GM19467 (cell line): ENCODE measurements around the gene SELENOF.
A peak's percentile ranks its signal among the peaks of the same experiment; 100 is the strongest.

Experiments used
- ATAC-seq: cut with Tn5 transposase; IDR thresholded peaks from one replicate; pipeline ENCODE4 v1.9.1; 2021; ENCODE audit warnings: mild to moderate bottlenecking, moderate library complexity; ENCODE audit not compliant: unreplicated experiment

SELENOF gene

GRCh38 chr1:86913896-86914600, at the start of gene SELENOF:
TSS of gene SELENOF (minus strand) at chr1:86914126. CDS start at chr1:86914111, 15 bp downstream.
- ATAC-seq, result peak; percentile 74

DNA sequence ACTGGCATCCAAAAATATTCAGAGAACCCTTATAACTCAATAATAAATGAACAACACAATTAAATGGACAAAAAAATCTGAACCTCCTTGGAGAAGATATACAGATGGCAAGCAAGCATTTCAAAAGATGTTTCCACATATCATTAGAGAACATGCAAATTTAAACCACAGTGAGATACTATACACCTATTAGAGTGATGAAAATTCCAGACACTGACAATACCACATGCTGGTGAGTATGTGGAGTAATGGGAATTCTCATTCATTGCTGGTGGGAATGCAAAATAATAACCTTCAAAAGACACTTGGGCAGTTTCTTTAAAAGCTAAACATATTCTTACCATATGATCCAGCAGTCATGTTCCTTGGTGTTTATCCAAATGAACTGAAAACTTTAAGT, 46.6 kb upstream of the SELENOF start:
- ATAC-seq, result no peak

- ATAC-seq, result no peak
Measured at GRCh38 chr1:86957221-86957620, 43.3 kb upstream of the SELENOF start.

DNA sequence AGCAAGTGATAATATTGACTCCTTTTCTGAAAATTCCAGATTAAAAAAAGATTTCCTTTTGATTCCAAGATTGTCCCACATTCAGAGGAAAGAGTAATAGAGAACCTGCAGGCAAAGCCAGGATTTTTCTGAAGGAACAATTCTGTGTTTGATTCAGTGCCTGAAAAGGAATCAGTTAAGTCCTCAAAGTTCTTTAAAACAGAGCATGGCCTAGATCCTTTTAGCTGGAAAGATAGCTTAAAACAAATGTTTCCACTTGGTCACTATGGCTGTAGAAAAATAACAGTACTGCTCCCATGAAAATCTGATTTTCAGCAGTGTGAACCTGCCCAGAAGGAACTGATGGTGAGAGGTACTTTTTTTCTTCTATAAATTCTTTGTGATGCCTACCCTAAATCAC, 42.3 kb upstream of the SELENOF start:
- ATAC-seq, result no peak

GRCh38 chr1:86955678-86956077, 41.8 kb upstream of the SELENOF start:
- no peak for ATAC-seq

- ATAC-seq, result no peak
Measured at GRCh38 chr1:86953167-86953566, 39.2 kb upstream of the SELENOF start.

GRCh38 chr1:86951430-86951829, 37.5 kb upstream of the SELENOF start:
- ATAC-seq, result no peak

- ATAC-seq, result no peak
Measured at GRCh38 chr1:86950712-86951419, 36.9 kb upstream of the SELENOF start.

DNA sequence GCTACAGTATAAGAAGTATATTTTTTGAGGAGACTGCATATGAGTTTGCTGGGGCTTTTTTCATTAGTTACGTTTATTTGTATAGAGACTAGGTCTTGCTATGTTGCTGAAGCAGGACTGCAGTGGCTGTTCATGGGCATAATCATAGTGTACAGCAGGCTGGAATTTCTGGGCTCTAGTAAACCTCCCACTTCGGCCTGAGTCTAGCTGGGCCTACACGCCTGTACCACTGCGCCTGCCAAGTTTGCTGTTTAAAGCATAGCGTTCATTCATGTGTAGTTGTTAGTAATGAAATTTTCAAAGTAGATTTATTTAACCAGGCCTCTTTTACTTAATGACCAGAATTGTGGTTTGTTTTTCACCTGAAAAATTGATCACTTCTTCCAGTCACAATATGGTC, 34.3 kb upstream of the SELENOF start:
- ATAC-seq, result no peak

DNA sequence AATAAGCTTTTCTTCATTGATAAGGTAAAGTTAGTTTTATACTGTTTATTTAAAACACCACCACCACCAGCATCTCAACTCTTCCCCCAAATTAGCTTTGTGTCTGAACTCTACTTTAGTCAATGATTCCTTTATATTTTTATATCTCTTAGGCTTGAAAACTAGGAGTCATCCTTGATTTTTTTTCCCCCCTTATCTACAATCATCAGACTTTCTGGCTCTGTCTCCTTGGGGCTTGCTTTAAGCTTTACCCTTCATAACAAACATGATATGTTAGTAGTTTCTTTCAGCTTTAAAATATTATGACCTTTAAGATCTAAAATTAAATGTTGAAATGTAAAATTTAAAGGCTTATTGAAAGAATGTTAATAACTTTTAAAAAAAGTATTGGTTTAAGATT, 28.8 kb upstream of the SELENOF start:
- ATAC-seq, result no peak

DNA sequence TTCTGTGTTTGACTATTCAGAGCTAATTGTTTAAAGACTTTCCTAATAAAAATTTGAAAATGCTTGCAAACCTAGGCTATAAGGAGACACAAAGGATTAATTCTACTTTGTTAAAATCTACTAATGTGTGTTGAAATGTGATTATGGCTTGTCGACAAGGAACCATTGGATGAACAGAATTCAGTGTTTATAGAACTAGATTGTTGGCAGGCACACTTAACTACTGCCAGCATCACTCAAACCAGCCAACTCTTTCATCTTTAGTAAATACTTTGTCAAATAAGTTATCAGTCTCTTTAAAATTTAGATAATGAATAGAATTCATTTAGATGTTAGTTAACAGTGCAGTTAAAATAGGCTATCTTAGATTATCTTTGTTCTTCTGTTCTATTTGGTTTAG, 28.1 kb upstream of the SELENOF start:
- ATAC-seq, result no peak

- ATAC-seq, result no peak
Measured at GRCh38 chr1:86940599-86940998, 26.7 kb upstream of the SELENOF start.

GRCh38 chr1:86939406-86939805, 25.5 kb upstream of the SELENOF start:
- ATAC-seq, result no peak

DNA sequence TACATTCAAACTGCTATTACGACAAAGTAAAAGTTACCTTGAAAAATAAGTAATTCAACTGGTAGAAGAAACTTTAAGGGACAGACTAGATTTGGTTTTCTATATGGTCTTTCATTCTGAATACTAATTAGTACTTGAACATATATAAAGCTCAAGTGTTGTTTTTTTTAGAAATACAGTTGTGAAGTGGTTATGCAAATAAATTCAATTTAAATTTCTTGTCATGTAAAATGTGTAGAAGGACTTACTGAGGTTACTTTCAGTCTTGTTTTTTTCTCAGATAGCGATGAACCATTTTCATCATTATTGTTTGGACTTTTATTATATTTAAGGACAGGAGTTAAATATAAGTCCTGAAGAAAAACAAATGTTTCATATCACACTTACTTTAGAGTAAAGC, 24.9 kb upstream of the SELENOF start:
- ATAC-seq, result no peak

DNA sequence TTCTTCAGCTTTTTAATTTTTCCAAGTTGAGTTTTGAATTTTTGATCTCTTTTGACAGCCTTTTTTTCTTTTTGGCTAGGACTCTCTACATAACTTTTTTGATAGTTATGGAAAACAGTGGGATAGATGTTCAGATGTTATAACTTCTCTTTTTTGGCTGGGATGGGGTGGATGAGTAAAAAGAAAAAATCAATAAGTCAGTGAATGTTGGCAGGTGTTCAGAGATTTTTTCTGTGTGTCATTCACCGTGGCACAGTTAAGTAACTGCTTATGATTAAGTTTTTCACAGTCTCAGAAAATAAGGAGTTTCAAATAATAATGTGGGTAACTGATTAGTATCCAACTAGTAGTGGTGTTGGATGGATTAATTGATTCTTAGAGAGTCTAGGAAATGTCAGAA, 24.5 kb upstream of the SELENOF start:
- ATAC-seq, result no peak

DNA sequence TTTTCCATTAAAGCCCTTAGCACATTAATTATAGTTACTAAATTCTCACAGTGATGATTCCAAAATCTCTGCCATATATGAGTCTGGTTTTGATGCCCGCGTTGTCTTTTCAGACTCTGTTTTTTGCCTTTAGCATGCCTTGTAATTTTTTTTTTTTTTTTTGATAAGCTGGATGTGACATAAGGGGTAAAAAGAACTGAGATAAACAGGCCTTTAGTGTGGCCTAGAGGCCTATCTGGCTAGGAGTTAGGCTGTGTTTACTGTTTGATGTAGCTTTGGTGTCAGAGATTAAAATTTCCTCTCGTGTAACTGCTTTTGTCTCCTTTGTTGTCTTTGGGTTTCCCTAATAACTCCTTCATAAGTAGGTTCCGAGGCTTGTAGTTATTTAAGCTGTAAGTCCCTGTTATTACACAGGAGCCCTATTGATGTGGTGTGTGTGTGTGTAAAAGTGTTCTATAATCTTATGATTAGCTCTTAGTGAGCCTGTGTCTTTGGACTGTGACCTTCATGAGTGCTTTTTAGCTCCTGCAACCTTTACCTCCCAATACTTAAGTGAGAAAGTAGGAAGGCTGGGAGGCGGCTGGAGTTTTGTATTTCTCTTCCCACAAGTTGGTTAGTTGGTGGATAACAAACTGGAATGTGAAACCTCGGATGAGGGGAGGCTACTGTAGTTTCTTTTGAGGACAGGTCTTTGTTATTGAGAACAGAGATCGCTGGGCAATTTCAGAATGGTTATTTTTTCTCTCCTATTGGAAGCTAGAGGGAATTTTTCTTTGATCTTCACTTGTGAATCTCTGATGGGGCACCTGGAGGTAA, 19.8 kb upstream of the SELENOF start:
- no peak for ATAC-seq

GRCh38 chr1:86933051-86933450, 19.1 kb upstream of the SELENOF start:
- ATAC-seq, result no peak

GRCh38 chr1:86928819-86929218, 14.9 kb upstream of the SELENOF start:
- no peak for ATAC-seq

GRCh38 chr1:86926883-86927282, 13.0 kb upstream of the SELENOF start:
- ATAC-seq, result no peak

GRCh38 chr1:86925742-86926141, 11.8 kb upstream of the SELENOF start:
- no peak for ATAC-seq

GRCh38 chr1:86924324-86924960, 10.5 kb upstream of the SELENOF start:
- ATAC-seq, result no peak
